Chondrocyte (in vitro differentiated cells): ENCODE results near the gene DPYD. TPM values are rescaled to one million over a fixed set of nuclear protein-coding genes. Genes with fewer than 3 reads are reported as not detected.
A peak's percentile ranks its signal among the peaks of the same experiment; 100 is the strongest.

ENCODE experiments used
- DNase-seq: peaks from one replicate; pipeline ENCODE4 v3.0.0; 2021; ENCODE audit warnings: mixed read lengths, low spot score
- H3K27ac Mint-ChIP-seq: one replicate; pipeline ENCODE4 v1.8.0; 2021; ENCODE audit warnings: mild to moderate bottlenecking, moderate library complexity, mixed read lengths; ENCODE audit not compliant: unreplicated experiment
- H3K27me3 Mint-ChIP-seq: 2 replicates; pipeline ENCODE4 v1.8.0; 2021; ENCODE audit warnings: low read depth, mixed read lengths
- H3K36me3 Mint-ChIP-seq: 2 replicates; pipeline ENCODE4 v1.8.0; 2021; ENCODE audit warnings: low read depth, mixed read lengths
- H3K4me1 Mint-ChIP-seq: 2 replicates; pipeline ENCODE4 v1.8.0; 2021; ENCODE audit warnings: low read depth, mild to moderate bottlenecking, mixed read lengths
- H3K4me3 Mint-ChIP-seq: one replicate; pipeline ENCODE4 v1.8.0; 2021; ENCODE audit warnings: mild to moderate bottlenecking, moderate library complexity, mixed read lengths; ENCODE audit not compliant: unreplicated experiment
- H3K9me3 Mint-ChIP-seq: 2 replicates; pipeline ENCODE4 v1.8.0; 2021; ENCODE audit warnings: low read depth, mixed read lengths
- total RNA-seq: library from RNA; stranded (reverse); gene quantifications from 3 replicates; pipeline ENCODE4 v1.2.1, GENCODE V29; 2021
- TF ChIP-seq, protein P1 (sequence below): fragments of 200-600 bp; sonication (generic); IDR thresholded peaks from 2 replicates; pipeline ENCODE4 v1.5.0; 2021; ENCODE audit warnings: antibody characterized with exemption, mild to moderate bottlenecking, moderate library complexity

Gene DPYD
- total RNA-seq, 1 donor from 2014 or later, result 5.3 TPM

DNA sequence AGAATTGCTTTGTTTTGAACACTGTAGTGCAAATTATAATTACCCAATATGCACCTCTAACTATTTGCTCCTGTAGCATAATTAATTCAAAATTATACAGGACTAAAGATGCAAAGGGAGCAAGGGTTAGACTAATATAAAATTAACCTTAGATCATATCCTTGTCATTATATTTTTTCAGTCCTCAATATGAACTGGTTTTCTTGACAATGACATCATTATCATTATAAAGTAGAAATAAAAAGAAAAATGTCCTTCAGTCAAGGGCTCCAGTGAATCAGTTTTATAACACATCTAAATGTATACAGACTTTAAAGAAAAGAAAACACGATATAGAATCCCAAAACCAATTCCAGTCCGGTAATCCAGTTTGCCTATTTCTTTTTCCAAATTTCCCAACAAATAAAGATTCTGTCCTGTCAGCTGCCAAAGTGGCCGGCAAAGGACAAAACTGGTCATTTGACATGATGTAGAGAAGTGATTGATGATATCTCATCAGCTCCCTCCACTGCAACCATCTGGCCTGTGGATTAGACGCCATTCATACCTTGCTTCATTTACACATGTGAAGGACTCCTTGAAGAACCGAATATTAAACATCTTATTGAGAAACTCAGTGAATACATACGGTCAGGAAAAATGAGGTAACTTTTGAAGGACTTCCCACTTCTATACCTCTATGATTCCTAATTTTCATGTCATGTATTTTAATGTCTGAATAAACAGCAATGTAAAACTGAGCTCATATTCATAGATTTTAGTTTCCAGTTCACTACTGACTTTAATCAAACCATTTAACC lies 15.5 kb downstream of the DPYD start:
- Mint-ChIP-seq H3K27me3 (no peaks in the 10 kb centered on the region), H3K27ac (no peak overlapping the region), H3K4me1 (peaks cover 41% of the 10 kb centered on the region), H3K4me3 (no peak overlapping the region), H3K36me3 (no peaks in the 10 kb centered on the region), H3K9me3 (no peaks in the 10 kb centered on the region)
- TF ChIP-seq, protein P1, sequence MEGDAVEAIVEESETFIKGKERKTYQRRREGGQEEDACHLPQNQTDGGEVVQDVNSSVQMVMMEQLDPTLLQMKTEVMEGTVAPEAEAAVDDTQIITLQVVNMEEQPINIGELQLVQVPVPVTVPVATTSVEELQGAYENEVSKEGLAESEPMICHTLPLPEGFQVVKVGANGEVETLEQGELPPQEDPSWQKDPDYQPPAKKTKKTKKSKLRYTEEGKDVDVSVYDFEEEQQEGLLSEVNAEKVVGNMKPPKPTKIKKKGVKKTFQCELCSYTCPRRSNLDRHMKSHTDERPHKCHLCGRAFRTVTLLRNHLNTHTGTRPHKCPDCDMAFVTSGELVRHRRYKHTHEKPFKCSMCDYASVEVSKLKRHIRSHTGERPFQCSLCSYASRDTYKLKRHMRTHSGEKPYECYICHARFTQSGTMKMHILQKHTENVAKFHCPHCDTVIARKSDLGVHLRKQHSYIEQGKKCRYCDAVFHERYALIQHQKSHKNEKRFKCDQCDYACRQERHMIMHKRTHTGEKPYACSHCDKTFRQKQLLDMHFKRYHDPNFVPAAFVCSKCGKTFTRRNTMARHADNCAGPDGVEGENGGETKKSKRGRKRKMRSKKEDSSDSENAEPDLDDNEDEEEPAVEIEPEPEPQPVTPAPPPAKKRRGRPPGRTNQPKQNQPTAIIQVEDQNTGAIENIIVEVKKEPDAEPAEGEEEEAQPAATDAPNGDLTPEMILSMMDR, result no peak
- DNase-seq, result no peak

DNA sequence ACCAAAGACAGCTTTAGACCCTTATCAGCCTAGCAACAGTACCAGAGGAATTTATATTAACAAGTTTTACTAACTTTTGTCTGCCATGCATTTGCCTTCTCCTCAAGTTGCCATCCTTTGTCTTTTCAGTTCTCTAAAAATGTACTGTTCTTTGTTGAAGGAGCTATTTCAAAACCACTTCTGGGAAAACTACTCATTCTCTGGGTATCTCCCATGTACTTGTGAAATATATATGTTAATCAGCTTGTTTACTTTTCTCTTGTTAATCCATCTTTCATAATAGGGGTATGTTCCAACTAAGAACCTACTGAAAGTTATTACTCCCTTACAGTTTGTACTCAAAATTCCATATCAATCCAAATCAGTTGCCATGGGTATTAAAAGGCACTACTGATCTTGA lies 16.3 kb downstream of the DPYD start:
- H3K36me3 Mint-ChIP-seq, result no peaks in the 10 kb centered on the region
- TF ChIP-seq, protein P1, result no peak
- DNase-seq, result no peak
- no peak overlapping the region for H3K27ac Mint-ChIP-seq
- no peaks in the 10 kb centered on the region for H3K9me3 Mint-ChIP-seq
- no peaks in the 10 kb centered on the region for H3K27me3 Mint-ChIP-seq
- peaks cover 40% of the 10 kb centered on the region for H3K4me1 Mint-ChIP-seq
- no peak overlapping the region for H3K4me3 Mint-ChIP-seq

DNA sequence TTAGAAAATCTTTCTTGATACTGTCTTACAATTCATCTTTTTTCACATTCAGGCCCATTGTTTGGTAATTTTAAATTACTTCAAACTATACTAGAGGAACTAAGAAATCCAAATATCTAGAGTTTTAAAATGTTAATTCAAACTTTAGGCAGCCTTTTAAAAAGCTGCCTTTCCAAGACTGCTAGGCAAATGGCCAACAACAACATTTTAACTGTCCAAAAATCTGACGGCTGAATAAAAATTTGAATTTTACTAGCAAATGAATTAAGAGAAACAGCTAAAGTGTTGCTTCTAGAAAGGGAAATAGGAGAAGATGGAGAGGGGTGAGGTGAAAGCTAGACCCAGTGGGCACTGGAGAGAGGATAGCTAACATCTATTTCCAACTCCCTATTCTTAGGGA lies 17.2 kb downstream of the DPYD start:
- Mint-ChIP-seq H3K36me3 (peaks cover 2% of the 10 kb centered on the region), H3K27me3 (no peaks in the 10 kb centered on the region), H3K4me3 (no peak overlapping the region), H3K9me3 (peaks cover 6% of the 10 kb centered on the region), H3K27ac (peak overlapping the region; percentile 5), H3K4me1 (peaks cover 43% of the 10 kb centered on the region)
- TF ChIP-seq, protein P1, result no peak
- no peak for DNase-seq

DNA sequence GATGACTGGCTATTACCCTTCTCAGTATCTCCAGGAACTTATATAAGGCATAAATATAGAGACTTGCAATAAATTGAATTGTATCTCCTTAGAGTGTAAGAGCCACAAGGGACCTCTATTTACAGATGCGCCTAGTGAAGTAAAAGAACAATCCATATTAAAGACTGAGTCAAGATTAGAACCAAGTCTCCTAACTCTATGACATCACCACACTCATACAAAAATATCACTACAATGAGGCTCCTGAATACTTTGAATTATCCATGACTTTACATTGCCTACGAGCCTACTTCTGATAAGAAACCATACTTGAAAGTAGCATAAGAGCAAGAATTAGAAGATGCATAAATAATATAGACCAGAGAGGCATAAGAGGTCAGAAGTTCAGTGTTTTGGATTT lies 18.8 kb downstream of the DPYD start:
- Mint-ChIP-seq H3K27ac (no peak overlapping the region), H3K27me3 (no peaks in the 10 kb centered on the region), H3K36me3 (peaks cover 4% of the 10 kb centered on the region), H3K4me1 (peaks cover 44% of the 10 kb centered on the region), H3K9me3 (peaks cover 15% of the 10 kb centered on the region), H3K4me3 (no peak overlapping the region)
- TF ChIP-seq, protein P1, result no peak
- DNase-seq, result no peak

DNA sequence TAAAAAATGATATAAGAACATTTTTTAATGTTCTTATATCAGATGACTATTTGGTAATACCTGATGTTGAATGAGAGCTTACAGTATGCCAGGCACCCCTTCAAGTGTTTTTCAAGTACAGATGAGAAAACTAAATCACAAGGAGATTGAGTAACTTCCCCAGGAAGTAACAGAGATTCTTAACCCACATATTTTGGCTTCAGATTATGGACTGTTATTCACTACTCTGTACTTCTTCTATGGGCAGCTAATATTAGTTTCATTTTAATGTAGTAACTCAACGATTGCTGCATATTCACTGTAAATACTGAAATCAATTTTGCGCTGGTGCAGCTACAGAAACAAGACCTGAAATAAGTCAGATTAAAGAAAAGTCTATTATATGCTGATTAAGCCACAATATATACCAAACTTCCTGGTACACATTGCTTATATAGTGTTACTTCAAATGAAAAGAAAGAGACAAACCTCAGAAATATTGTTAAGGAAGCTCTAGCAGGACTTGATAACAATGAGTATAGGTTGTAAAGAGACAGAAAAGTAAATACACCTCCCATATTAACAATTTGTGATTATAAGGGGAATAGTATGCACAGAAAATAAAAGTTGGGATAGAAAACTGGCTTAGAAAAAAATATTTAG lies 19.7 kb downstream of the DPYD start:
- DNase-seq, result no peak
- TF ChIP-seq, protein P1, result no peak
- peak overlapping the region; percentile 45 for H3K27ac Mint-ChIP-seq
- H3K9me3 Mint-ChIP-seq, result peaks cover 15% of the 10 kb centered on the region
- H3K4me1 Mint-ChIP-seq, result peaks cover 44% of the 10 kb centered on the region
- H3K27me3 Mint-ChIP-seq, result no peaks in the 10 kb centered on the region
- H3K4me3 Mint-ChIP-seq, result peak overlapping the region; percentile 8
- peaks cover 4% of the 10 kb centered on the region for H3K36me3 Mint-ChIP-seq
